SKM-1 (cell line): ENCODE data around the gene CSF3.

Experiments
- DNase-seq: peaks from one replicate; lab custom pipeline; 2025; ENCODE audit not compliant: unreplicated experiment; lab: John Stamatoyannopoulos, UW

The CSF3 gene

GRCh38 chr17:40060887-40061608 lies 45.8 kb downstream of the CSF3 start:
- DNase-seq = no peak

GRCh38 chr17:40061609-40062038 lies 46.4 kb downstream of the CSF3 start:
- no peak for DNase-seq

- DNase-seq = peak; percentile 46
Observed at GRCh38 chr17:40062329-40063186, 47.3 kb downstream of the CSF3 start, which contains the start of gene THRA. Gene THRA, plus strand, starts transcription at chr17:40062965. Its CDS starts 11,524 bp downstream, at chr17:40074489.

- DNase-seq = peak; percentile 48
Observed at GRCh38 chr17:40063187-40063771, 48.0 kb downstream of the CSF3 start.

GRCh38 chr17:40063901-40064531 lies 48.8 kb downstream of the CSF3 start:
- DNase-seq = no peak

GRCh38 chr17:40064971-40065768 lies 49.9 kb downstream of the CSF3 start:
- no peak for DNase-seq

- DNase-seq = no peak
Observed at GRCh38 chr17:40065769-40066510, 50.7 kb downstream of the CSF3 start.
